C4-2B (cell line): ENCODE data around the gene LRRIQ4.

ENCODE experiments used
- ZFX ChIP-seq: fragments of 450-650 bp; IDR thresholded peaks from 2 replicates; pipeline ENCODE4 v1.6.1; 2017
- TF ChIP-seq, protein P1 (sequence below): fragments of 450-650 bp; conservative IDR thresholded peaks from 2 replicates; pipeline ENCODE4 v1.5.1; 2017; ENCODE audit warnings: mild to moderate bottlenecking

DNA sequence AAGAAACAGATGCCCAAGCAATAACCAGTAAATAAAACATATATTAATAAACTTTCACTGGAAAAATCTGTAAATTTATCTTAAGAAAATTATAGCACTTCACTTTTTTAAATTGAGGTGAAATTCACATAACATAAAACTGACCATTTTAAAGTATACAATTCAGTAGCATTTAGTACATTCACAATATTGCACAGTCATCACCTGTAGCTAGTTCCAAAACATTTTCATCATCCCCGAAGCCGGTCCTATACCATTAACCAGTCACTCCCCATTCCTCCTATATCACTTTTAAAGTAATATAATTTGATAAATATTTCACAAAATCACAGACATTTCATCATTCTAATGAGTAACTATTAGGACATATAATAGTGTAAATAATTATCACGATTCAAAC is 8.0 kb upstream of the LRRIQ4 start:
- TF ChIP-seq ZFX, result no peak
- TF ChIP-seq, protein P1, sequence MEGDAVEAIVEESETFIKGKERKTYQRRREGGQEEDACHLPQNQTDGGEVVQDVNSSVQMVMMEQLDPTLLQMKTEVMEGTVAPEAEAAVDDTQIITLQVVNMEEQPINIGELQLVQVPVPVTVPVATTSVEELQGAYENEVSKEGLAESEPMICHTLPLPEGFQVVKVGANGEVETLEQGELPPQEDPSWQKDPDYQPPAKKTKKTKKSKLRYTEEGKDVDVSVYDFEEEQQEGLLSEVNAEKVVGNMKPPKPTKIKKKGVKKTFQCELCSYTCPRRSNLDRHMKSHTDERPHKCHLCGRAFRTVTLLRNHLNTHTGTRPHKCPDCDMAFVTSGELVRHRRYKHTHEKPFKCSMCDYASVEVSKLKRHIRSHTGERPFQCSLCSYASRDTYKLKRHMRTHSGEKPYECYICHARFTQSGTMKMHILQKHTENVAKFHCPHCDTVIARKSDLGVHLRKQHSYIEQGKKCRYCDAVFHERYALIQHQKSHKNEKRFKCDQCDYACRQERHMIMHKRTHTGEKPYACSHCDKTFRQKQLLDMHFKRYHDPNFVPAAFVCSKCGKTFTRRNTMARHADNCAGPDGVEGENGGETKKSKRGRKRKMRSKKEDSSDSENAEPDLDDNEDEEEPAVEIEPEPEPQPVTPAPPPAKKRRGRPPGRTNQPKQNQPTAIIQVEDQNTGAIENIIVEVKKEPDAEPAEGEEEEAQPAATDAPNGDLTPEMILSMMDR, result no peak
